ENCODE results near the gene INPP5A. TPM values are rescaled to one million over a fixed set of nuclear protein-coding genes. Genes with fewer than 3 reads are reported as not detected.

INPP5A gene
- total and polyA plus RNA-seq, 10 donors = 11.1 to 41.3 (median 30.8) TPM

GRCh38 chr10:132646443-132647097 is 109.0 kb downstream of the INPP5A start:
- intact Hi-C loops (cut with DNase I; ENCODE audit: low total_unique reads) = no loop called here
- Histone ChIP-seq H3K4me3 (no peak overlapping the region), H3K27me3 (replicated peaks in 1 of 7) (no peaks in the 10 kb centered on the region), H3K9me3 (no peaks in the 10 kb centered on the region), H3K27ac (no peak overlapping the region), H3K36me3 (peaks cover 0 to 72% (median 21%) of the 10 kb centered on the region in 6 donors), H3K4me1 (peaks cover 0 to 28% (median 15%) of the 10 kb centered on the region in 6 donors)
- peak; percentile 74 for DNase-seq
- TF ChIP-seq POLR2A (IDR thresholded peaks at IDR 0.05) (no peak), POLR2AphosphoS5 (IDR thresholded peaks at IDR 0.05) (no peak)
- TF ChIP-seq, protein P1, sequence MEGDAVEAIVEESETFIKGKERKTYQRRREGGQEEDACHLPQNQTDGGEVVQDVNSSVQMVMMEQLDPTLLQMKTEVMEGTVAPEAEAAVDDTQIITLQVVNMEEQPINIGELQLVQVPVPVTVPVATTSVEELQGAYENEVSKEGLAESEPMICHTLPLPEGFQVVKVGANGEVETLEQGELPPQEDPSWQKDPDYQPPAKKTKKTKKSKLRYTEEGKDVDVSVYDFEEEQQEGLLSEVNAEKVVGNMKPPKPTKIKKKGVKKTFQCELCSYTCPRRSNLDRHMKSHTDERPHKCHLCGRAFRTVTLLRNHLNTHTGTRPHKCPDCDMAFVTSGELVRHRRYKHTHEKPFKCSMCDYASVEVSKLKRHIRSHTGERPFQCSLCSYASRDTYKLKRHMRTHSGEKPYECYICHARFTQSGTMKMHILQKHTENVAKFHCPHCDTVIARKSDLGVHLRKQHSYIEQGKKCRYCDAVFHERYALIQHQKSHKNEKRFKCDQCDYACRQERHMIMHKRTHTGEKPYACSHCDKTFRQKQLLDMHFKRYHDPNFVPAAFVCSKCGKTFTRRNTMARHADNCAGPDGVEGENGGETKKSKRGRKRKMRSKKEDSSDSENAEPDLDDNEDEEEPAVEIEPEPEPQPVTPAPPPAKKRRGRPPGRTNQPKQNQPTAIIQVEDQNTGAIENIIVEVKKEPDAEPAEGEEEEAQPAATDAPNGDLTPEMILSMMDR (IDR thresholded peaks at IDR 0.05 in 8 of 11, conservative IDR thresholded peaks at IDR 0.05 in 3 of 11) = no peak
- 89 to 96% (median 95%) methylated on average over 28 to 31 of the region's 31 CpGs for WGBS, 5 donors

GRCh38 chr10:132647424-132647823 is 109.8 kb downstream of the INPP5A start:
- Histone ChIP-seq H3K27me3 (replicated peaks in 1 of 7) (no peaks in the 10 kb centered on the region), H3K4me3 (no peak overlapping the region), H3K36me3 (peaks cover 0 to 81% (median 25%) of the 10 kb centered on the region in 6 donors), H3K9me3 (no peaks in the 10 kb centered on the region), H3K4me1 (peaks cover 0 to 28% (median 15%) of the 10 kb centered on the region in 6 donors), H3K27ac (no peak overlapping the region)
- intact Hi-C loops (cut with DNase I; ENCODE audit: low total_unique reads) = no loop called here
- peak; percentile 42 for DNase-seq
- 91 to 96% (median 95%) methylated on average over 13 of the region's 13 CpGs for WGBS, 5 donors
- no peak for TF ChIP-seq POLR2AphosphoS5 (IDR thresholded peaks at IDR 0.05)
- TF ChIP-seq POLR2A (IDR thresholded peaks at IDR 0.05) = no peak
- TF ChIP-seq, protein P1 (IDR thresholded peaks at IDR 0.05 in 8 of 11, conservative IDR thresholded peaks at IDR 0.05 in 3 of 11) = no peak

DNA sequence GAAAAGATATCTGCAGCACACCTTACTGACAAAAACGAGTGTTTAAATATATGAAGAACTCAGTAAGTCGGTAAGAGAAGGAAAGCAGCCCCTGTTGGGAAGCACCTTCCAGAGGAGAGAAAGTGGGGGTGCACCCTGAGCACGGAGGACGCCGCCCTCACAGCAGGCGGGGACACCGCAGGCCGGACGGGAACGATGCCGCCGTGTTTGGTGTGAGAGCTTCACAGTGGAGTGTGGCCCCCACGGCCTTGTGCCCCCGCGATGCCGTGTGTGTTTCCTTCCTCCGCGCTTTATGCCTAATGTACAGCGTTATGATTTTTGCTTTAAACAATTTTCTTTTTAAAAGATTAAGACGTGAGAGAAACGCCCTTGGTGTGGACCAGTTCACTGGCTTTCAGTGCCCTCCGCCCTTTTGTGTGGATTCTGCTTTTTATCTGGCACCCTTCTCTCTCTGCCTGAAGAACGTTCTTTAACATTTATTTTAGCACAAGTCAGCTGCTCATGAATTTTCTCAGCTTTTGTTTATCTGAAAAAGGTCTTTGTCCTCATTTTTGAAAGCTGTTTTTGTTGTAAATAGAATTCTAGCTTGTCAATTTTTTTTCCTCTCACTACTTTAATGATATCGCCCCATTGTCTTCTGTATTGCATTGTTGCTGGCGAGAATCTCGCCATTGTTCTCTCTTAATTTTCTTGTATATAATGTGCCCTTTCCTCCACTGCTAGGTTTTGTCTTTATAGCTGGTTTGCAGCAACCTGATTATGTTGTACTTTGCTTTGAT is 110.7 kb downstream of the INPP5A start:
- Histone ChIP-seq H3K9me3 (no peaks in the 10 kb centered on the region), H3K27ac (no peak overlapping the region), H3K36me3 (peaks cover 0 to 89% (median 33%) of the 10 kb centered on the region in 6 donors), H3K27me3 (replicated peaks in 1 of 7) (no peaks in the 10 kb centered on the region), H3K4me3 (no peak overlapping the region), H3K4me1 (peaks cover 0 to 26% (median 15%) of the 10 kb centered on the region in 6 donors)
- DNase-seq = peak; percentile 55
- 86 to 90% (median 88%) methylated on average over 26 of the region's 26 CpGs for WGBS, 5 donors
- no peak for TF ChIP-seq POLR2A (IDR thresholded peaks at IDR 0.05)
- peak in 1 of 3 donors; percentile 31 for TF ChIP-seq POLR2AphosphoS5 (IDR thresholded peaks at IDR 0.05)
- TF ChIP-seq, protein P1 (IDR thresholded peaks at IDR 0.05 in 8 of 11, conservative IDR thresholded peaks at IDR 0.05 in 3 of 11) = no peak
- intact Hi-C loops (cut with DNase I; ENCODE audit: low total_unique reads) = no loop called here
